RPMI7951 (cell line): ENCODE data around the gene PLCB1. TPM values are rescaled to one million over a fixed set of nuclear protein-coding genes. Genes with fewer than 3 reads are reported as not detected.

Experiments
- DNase-seq: peaks from one replicate; pipeline ENCODE4 v3.0.0-alpha.2; 2012; ENCODE audit warnings: low read depth
- total RNA-seq: library from RNA; depleted of rRNA; stranded (reverse); fragments of >200 nt; shearing (Covaris generic); gene quantifications from 2 replicates; pipeline ENCODE4 v1.2.3, GENCODE V29; 2014

PLCB1 gene
- total RNA-seq, 1 experiment from 2014 or later = 28.4 TPM

DNA sequence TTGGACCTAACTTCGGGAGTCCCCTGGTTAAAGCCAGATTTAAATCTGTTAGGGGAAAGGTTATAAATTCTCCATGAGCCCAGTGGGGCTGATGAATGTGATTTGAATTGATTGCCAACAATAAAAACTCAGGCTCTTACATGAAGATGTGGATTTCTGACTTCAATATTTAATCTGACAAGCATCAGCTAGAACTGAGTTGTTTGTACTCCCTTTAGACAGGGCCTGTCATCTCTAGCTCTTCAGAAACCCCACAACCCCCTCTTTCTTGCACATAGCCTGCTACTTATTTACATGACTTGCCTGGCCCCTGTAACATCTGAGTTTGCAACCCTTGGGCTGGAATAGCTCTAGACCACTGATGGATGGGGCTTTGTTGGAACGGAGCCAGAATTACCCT is 745.2 kb downstream of the PLCB1 start:
- DNase-seq = no peak

DNA sequence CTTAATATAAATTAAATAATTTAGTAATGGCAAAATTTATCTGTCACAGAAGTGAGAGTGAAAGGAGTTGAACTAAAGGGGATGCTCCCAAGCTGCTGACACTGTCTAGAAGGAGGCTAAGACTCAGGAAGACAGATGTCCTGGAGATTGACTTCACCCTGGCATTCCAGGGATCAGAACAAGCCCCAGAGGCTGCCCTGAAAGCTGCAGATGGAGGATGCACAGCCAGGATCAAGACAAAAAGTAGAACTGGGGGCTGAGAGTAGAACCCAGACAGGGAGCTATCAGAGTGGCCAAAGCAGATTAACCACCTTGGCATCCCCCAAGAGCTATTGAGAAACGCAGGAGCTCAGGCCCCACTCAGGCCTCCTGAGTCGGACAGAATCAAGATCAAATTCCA is 747.6 kb downstream of the PLCB1 start:
- no peak for DNase-seq

DNA sequence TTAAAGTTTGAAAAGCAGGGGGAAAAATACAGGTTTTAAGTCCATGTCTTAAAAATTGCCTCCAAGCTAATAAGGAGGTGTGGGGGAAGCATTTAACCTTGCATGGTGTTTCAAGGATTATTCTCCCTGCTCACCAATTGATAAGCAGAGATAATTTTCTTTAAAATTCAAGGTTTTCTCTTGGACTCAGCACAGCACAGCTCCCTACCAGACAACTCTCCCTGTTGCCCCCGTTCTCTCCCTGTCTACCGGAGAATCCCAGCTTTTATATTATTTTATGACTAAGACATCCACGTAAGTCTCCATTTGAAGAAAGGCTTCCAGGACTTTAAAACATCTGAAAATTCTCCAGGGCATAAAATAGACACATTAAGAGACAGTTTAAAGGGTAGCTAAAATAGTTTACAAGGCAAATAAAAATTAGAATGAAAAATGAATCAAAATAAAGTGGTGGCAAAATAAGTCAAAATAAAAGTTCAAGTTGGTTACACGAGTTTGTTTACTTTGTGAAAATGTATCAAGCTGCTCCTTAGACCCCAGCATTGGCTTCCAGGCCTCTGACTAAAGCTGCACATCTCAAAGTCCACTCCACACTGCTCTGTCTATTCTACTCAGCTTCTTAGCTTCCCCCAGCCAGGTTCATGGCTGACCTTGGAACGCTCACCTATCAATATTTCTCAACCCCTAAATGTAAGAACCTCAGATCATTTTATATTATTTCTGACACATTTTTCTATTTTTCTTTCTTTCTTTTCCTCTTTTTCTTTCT is 748.2 kb downstream of the PLCB1 start:
- DNase-seq = no peak

DNA sequence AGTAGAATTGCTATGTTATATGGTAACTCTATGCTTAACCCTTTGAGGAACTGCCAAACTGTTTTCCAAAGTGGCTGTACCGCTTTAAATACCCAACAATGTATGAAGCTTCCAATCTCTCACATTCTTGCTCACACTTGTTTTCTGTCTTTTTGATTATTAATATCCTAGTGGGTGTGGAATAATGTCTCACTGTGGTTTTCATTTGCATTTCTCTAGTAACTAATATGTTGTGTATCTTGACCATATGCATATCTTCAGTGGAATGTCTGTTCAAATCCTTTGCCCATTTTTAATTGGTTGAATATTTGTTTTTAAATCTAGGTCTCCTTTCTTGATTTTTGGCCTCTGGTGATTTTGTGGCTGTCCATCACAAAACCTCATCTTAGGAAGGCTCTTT is 759.0 kb downstream of the PLCB1 start:
- no peak for DNase-seq

DNA sequence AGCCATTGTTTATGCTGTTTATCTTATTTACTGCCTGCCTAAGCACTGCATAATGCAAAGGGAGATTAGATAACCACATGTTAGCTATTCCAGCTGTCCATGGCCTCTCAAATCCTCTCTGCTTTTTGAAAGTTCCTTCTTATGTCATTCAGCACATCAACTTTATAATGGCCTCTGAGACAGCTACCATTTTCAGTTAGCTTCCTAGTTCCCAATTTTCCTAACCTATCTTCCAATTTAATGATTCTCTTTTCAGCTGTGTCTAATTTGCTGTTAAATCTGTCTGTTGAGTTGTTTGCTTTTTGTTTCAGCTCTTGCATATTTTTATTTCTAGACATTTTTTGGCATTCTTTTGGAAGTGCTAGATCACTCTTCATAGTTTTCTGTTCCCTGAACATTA is 763.4 kb downstream of the PLCB1 start:
- DNase-seq = no peak

DNA sequence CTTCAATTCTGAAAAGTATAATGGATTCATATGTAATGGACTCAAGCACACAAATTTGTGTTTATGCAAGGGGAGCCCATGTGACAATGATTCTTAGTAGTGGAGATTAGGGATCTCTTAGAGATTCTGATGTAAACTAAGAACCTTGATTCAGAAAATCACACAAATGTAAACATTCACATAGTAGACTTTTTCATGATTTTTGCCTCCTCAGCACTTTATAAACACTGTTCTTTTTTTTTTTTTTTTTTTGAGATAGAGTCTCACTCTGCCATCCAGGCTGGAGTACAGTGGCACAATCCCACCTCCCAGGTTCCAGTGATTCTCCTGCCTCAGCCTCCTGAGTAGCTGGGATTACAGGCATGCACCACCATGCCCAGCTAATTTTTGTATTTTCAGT is 766.8 kb downstream of the PLCB1 start:
- DNase-seq = no peak

DNA sequence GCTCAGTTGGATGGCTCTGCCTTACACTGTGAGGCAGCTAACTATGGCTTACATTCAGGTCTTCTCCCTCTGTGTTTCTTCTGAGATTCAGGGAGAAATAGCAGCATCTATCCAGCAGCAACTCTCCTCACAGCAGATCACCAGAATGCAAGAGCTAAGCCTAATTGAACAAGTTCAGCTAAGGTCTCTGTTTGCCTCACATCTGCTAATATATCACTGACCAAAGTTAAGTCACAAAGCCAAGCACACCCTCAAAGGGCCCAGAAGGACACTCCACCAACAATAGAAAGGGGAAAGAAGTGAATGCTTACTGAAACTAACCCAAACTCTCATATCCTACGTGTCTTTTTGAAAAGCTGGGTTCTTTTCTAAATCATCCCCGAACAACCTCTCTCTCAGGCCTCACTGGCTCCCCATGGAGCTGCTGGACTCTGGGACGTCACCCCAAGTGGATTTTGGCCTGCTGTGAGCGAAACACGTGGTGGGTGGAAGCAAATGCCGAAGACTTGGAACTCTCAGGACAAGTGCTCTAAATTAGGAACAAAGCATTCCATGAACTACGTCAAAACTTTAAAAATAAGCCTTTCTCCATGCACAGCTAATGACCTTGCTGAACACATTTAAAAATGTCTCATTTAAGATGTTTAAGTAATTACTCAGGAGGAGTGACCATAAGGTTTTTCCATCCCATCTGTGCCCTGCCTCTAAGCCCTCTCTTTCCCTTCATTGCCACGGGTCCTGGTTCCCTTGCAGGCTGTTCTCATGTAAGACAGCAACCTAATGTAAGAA is 769.4 kb downstream of the PLCB1 start:
- no peak for DNase-seq

DNA sequence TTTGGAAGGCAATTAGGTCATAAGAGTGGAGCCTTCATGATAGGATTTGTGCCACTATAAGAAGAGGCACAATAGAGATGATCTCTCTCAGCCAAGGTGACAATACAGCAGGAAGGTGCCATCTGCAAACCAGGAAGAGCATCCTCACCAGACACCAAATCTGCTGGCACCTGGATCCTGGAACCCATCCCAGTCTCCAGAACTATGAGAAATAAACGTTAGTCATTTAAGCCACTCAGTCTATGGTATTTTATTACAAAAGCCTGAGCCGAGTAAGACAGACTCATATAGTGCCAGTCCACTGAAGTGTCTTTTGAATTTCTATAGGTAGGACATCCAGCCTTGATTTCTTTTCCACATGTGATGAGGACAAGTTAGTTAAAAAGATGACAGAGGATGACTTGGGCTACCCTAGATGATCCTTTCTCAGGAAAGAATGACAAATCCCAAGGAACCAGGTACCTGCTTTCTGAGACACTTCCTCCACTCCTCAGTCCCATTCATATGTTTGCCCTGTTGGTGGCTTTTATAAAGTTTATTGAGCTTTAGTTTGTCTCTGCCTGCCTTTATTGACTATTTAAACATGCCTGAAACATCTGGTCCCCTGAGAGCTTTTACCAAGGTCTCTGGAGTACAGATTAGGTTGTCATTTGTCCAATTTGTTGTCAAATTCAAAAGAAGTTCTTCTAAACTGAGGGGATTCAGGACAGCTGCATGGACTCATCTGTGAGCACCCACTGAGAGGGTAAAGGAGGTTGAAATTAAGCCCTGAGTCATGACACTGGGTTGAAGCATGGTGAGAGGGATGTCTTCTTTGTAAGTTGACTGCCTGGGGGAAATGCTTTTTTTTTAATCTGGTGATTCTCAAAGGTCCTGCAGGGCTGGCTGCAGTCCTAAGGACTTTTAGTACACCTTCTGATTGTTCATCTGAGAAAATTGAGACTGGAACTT is 771.9 kb downstream of the PLCB1 start:
- DNase-seq = no peak

DNA sequence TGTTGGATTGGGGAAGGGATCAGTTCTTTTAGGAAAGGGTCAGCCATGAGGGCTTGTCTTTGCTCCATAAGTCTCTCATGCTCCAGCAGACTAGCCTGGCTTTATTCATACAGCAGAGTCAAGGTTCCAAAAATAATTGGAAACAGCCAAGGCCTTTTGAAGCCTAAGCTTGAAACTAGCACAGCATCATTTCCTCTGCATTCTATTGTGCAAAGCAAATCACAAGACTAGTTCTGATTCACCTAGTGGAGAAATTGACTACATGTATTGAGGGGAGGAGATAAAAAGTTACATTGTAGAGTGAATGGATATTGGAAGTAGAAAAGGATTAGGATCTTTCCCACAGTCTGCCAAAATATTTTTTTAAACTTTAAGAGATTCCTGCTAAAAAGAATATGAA is 777.5 kb downstream of the PLCB1 start:
- DNase-seq = no peak

DNA sequence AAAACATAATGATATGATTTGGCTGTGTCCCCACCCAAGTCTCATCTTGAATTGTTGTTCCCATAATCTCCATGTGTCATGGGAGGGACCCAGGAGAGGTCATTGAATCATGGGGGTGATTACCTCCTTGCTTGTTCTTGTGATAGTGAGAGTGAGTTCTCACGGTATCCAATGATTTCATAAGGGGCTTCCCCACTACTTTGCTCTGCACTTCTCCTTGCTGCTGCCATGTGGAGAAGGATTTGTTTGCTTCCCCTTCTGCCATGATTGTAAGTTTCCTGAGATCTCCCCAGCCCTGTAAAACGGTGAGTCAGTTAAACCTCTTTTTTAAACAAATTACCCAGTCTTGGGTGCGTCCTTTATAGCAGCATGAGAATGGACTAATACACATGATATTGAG is 780.0 kb downstream of the PLCB1 start:
- DNase-seq = no peak

DNA sequence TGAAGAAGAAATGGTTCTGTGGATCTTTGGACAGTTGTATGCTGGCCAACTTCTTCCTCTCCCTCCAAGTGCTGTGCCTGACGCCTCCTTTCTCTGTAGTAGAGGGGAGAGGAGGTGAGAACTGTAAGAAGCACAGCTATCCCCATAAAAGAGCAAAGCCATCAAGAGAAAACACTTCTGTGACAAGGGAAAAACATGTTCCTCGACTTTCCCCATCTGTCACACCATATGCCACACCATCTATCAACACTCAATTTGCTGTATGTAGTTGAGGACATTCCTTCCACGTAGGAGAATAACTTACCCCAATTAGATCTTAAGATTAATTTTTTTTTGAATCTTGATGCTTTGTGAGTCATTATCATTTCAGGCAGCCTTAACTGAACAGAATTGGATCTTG is 780.7 kb downstream of the PLCB1 start:
- no peak for DNase-seq

DNA sequence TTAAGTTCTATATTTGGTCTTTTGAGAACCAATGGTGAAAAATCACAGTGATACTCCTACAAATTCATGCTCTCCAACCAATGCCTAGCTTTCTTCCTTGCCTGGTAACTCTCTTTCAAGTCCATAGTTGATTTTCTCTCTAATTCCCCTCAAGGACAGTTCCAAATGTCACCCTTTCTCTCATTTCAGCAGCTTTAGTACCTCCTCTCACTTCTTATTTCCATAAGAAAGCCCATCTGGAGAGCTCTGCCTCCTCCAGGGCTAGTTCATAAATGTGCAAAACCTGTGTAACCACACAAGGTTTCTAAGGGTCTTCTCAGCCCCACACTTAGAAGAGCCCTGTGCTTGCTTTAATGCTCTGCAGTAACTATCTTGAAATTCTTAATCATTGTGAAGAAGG is 781.4 kb downstream of the PLCB1 start:
- DNase-seq = no peak

DNA sequence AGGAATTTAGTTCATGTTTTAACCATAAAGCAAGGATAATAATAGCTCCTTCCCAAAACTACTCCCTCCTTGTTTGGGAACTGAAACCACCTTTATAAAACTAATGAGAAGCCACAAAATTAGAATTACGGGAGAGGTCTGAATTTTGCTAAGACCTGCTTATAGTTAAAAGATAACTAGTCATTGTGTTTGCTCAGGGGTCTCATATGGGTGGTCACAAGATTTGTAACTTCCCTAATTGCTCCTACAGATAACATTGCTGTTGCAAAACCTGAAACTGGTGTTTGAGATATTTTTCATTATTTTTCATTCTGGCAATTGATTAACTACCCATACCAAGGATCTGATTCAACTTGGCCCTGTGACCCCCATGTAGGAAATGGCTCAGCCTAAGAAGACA is 782.4 kb downstream of the PLCB1 start:
- no peak for DNase-seq

DNA sequence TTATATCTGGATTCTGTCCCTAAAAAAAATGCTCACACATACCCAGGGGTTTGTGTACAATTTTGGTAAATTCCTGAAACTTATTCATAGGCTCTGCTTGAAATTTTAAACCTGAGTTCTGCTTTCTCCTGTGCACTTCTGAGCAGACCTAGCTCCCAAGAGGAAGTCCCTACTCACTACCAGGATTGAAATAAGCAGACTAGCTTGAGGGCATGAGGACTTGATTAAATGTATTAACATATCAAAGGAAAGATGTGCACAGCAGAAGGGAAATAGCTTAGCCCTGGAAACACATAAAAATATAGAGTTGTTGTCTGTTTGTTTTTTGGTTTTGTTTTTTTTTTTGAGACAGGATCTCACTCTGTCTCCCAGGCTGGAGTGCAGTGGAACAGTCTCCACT is 785.0 kb downstream of the PLCB1 start:
- DNase-seq = no peak

DNA sequence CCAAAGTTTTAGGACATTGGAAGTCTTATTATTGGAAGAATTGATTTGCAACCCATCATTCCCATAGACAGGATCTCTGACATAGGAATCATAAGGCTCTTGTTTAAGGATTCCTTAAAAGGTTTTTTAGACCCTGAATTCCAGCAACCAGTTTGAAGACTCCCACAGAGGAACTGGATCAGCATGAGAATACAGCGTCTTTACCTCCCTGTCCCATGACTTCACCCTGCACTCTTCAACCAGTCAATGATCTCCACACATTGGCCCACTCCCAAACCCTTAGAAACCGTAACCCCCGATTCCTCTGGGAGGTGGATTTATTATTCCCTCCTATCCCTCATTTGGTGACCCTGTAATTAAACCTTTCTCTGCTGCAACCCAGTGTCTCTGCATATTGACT is 786.1 kb downstream of the PLCB1 start:
- no peak for DNase-seq

DNA sequence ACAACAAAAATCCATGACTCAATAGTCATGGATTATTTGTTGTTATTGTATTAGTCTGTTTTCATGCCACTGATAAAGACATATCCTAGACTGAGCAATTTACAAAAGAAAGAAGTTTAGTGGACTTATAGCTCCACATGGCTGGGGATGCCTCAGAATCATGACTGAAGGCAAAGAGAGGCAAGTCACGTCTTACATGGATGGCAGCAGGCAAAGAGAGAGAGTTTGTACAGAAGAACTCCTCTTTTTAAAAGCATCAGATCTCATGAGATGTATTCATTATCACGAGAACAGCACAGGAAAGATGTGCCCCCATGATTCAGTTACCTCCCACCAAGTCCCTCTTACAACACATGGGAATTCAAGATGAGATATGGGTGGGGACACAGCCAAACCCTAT is 792.5 kb downstream of the PLCB1 start:
- DNase-seq = no peak

DNA sequence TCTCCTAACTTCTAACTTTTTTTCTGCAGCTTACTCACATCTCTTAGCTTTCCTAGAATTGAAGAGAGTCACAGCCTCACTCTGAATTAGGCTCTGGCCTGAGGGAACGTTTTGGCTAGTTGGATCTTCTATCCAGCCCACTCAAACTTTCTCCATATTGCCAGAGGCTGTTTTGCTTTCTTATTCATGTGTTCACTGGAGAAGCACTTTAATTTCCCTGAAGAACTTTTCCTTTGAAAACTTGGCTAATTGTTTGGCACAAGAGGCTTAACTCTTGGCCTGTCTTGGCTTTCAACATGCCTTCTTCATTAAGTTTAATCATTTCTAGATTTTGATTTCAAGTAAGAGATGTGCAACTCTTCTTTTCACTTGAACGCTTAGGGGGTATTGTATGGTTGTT is 798.7 kb downstream of the PLCB1 start:
- DNase-seq = peak; percentile 47

DNA sequence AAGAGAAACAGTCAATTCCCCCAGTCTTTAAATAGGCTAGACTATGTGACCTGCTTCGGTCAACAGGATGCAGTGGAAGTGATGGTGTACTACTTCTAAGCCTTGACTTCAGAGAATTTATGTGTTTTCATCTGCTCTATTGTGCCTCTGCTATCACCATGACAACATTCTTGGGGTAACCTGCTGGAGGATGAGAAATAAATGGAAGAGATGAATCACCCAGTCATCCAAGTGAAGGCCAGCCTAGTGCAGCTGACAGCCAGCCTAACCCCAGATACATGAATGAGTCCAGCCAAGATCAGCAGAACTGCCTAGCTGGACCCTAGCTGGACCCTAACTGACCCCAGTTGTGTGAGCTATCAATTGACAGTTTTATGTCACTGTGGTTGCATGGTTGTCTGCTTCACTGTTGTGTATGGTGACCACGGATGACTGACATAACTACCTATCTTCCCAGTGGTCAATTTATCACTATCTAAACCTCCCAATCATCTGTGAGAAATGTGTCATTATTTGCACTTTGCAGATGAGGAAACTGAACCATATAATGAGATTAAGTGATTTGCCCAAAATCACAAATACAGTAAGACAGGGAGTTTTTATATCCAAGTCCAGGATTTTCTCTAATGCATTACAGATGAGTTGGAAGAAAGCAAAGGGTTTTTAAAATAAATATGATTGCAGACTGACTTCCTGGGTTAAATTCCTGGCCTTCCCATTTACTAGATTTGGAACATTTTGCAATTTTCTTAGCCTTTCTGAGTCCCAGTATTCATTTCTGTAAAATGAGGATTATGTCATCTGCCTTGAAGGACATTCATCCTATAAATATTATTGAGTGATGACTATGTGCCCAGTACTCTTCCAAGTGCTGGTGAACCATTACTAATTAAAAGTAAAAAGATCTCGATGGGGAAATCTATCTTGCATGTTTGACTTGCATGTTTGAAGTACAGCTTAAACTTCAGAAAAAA is 800.4 kb downstream of the PLCB1 start:
- peak; percentile 65 for DNase-seq

DNA sequence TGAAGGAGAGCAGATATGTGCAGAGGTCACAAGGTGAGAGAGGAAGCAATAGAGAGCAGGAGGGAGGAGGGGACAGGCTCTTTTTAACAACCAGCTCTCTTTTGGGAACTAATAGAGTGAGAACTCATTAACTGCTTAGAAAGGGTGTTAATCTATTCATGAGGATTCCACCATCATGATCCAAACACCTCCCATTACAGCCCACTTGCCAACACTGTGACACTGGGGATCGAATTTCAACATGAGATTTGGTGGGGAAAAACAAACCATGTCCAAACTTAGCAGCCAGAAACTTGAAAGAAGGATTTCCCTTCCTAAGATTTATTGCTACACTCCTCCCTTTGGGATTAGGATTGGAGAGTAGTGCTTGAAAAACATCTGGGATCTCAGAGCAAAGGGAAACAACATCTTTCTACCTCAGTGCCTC is 801.3 kb downstream of the PLCB1 start:
- no peak for DNase-seq

DNA sequence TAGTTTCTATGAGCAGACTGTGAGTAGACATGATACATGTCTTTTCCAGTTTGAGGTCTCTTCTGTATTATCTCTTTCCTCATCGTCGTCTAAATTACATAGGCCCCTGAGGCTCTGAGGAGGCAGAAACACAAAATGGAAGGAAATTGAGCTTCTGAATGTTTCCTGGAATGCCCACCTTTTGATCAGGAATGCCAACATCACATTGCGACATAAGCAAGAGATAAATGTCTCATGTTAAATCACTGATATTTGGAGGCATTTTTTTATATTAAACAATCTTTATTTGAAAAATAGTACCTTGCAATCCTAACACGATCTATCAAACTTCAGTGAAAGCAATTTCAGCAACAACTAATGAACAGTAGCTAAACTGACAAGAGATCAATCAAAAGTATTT is 802.3 kb downstream of the PLCB1 start:
- no peak for DNase-seq
